Neural progenitor cell (in vitro differentiated cells): ENCODE measurements around the gene ADD3.

ENCODE experiments used
- CTCF ChIP-seq: fragments of 200-600 bp; sonication (generic); IDR thresholded peaks from 2 replicates; pipeline ENCODE4 v1.5.1; 2017; ENCODE audit warnings: antibody characterized with exemption, mild to moderate bottlenecking
- EZH2 ChIP-seq: fragments of 200-600 bp; sonication (generic); IDR thresholded peaks from 2 replicates; pipeline ENCODE4 v1.6.1; 2017; ENCODE audit warnings: antibody characterized with exemption, mild to moderate bottlenecking, moderate library complexity

- TF ChIP-seq EZH2 (no peak), CTCF (no peak)
These were observed 67.2 kb downstream of the ADD3 start for GRCh38 chr10:110074758-110075671.
